ENCODE results near the gene PRDM13. TPM values are rescaled to one million over a fixed set of nuclear protein-coding genes. Genes with fewer than 3 reads are reported as not detected.
"Not testable (repeated sequence)": the region's sequence is repeated elsewhere in the genome, so short reads cannot be mapped to it uniquely, and the experiment has no call there.

Gene PRDM13
- total RNA-seq, 1 experiment from 2014 or later = 2.6 TPM

GRCh38 chr6:99594696-99595095 lies 11.9 kb upstream of the PRDM13 start:
- DNase-seq (ENCODE audit: low read depth); in situ Hi-C loops (cut with HindIII; ENCODE audit: low pct_unique_long_range_greater_than_20kb, low sequenced_read_pairs): not testable (repeated sequence)

GRCh38 chr6:99602520-99603420 lies 3.9 kb upstream of the PRDM13 start:
- no peak for DNase-seq (ENCODE audit: low read depth)
- in situ Hi-C loops (cut with HindIII; ENCODE audit: low pct_unique_long_range_greater_than_20kb, low sequenced_read_pairs) = no loop called here

DNA sequence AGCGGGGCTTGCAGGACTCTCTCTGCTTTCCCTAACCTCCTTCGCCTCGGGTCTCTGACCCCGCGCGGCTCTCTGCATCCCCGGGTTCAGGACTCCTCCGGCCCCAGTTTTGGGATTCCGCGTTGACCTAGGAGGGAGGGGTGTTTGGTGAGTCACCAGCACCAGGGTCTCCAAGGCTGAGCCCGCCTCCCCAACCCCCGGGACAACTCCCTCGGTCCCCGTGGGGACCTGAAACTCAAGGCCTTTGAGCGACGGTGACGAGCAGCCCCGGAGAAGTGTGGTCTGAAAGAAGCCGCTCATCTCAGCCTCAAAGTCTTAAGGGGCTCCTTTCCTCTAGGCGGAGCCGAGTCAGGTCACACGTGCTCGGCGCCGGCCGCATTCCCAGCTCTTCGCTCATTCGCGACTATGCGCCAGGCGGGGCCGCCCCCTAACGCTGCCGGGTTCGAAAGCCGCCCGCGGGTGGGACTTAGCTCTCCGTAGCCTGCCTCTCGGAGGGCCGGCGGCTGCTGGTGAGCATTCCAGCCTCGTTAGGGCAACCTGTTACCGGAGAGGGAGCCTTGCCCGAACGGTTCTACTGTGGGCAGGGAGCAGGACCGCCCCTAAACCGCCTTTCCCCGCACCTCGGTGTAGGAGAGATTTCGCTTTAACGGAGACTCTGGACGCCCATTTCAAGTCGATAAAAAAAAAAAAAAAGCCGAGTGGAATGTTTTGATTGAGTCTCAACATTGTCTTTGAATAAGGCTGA lies 3.0 kb upstream of the PRDM13 start:
- no peak for DNase-seq (ENCODE audit: low read depth)
- in situ Hi-C loops (cut with HindIII; ENCODE audit: low pct_unique_long_range_greater_than_20kb, low sequenced_read_pairs) = no loop called here

DNA sequence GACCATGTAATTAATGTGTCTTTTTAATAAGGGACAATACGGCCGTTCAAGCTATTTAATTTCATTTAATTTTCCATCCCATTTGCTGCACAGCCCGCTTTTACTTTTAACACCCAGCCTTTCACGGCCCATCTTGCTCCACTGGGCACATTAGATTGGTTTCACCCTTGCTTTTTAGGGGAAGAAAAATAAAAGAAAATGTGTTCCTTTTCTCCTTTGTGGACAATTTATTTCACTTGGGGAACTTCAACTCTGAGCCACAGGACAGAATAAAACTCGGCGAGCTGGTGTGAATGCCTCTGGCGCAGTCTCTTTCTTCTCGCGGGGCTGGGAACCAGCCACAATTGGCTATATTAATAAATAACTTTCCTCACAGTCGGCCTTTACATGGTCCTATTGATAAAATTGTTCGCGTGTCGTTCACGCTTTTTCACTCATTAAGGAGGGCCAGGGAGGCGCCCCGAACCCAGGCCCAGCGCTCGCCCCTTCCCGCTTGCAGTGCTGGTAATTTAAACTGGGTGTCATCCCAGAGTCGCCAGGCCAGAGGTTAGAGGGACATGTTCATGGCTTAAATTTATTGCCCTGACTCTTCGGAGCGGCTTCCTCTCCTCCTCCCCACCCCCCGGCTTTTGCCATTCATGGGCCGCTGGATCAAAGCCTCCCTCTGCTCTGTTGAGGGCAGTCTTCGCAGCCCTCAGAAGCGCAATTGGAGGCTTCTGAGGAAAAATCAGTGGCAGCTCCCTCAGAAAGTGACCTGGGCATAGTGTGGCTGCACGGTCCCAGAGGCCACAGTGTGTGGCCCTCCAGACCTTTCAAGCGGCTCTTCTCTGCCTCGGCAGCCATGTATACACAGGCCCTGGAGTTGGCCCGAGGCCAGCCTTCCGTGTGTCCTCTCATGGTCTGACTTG lies 2.2 kb upstream of the PRDM13 start:
- no peak for DNase-seq (ENCODE audit: low read depth)
- in situ Hi-C loops (cut with HindIII; ENCODE audit: low pct_unique_long_range_greater_than_20kb, low sequenced_read_pairs) = no loop called here

- DNase-seq (ENCODE audit: low read depth) = no peak
- in situ Hi-C loops (cut with HindIII; ENCODE audit: low pct_unique_long_range_greater_than_20kb, low sequenced_read_pairs) = no loop called here
Measured at GRCh38 chr6:99605074-99605734, 1.4 kb upstream of the PRDM13 start.

GRCh38 chr6:99605911-99606655 lies 550 bp upstream of the PRDM13 start:
- DNase-seq (ENCODE audit: low read depth) = no peak
- in situ Hi-C loops (cut with HindIII; ENCODE audit: low pct_unique_long_range_greater_than_20kb, low sequenced_read_pairs) = no loop called here

DNA sequence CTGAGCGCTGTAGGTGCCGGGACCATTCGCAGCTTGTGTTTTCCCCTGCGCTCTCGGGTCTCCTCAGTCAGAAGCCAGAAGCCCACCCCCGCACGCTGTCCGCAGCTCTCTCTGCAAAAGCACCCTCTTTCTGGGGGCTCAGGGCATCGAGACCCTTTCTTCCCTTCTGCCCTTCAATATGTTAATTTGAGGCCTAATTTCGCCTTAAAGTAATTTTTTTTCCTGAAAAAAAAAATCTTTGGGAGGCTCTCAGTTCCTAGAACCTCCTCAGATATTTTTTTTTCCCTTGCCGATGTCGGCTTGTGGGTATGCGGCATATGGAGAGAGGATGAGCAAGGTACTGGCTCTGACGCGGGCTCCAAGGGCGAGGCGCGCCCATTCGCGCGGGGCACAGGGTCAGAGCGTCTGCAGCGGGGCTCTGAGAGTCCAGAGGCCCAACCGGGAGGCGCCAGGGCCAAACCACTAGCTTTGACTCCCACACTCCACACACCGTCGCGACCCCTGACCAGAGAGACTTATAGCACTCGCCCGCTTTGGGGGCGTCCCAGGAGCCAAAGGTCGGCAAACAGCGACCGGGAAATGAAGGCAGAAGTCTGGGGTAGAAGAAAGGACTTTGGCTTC lies 893 bp downstream of the PRDM13 start:
- in situ Hi-C loops (cut with HindIII; ENCODE audit: low pct_unique_long_range_greater_than_20kb, low sequenced_read_pairs) = no loop called here
- no peak for DNase-seq (ENCODE audit: low read depth)

- in situ Hi-C loops (cut with HindIII; ENCODE audit: low pct_unique_long_range_greater_than_20kb, low sequenced_read_pairs) = no loop called here
- DNase-seq (ENCODE audit: low read depth) = no peak
Measured at GRCh38 chr6:99608059-99608885, 1.6 kb downstream of the PRDM13 start.

DNA sequence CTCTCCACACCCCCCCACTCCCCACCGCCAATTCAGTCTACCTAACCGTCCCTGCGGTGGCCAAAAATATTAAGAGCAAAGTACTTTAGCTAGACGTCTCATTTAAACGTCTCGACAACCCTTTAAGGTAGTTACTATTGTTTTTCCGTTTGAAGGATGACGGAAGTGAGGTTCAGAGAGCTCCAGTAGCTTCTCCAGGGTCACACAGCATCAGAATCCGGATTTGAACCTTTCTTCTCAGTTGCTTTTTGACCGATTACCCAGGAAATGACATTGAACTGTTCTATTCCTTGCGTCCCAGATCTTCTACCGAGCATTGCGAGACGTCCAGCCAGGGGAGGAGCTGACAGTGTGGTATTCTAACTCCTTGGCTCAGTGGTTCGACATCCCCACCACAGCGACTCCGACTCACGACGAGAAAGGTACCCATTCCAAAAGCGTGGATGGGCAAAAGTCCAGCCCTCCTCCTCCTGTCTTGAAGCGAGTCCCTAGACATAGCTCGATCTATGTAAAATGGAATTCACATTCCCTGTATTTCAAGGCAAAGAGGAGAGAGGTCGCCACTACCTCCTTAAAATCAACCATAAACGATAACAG lies 2.4 kb downstream of the PRDM13 start:
- in situ Hi-C loops (cut with HindIII; ENCODE audit: low pct_unique_long_range_greater_than_20kb, low sequenced_read_pairs) = no loop called here
- no peak for DNase-seq (ENCODE audit: low read depth)

GRCh38 chr6:99609905-99610489 lies 3.4 kb downstream of the PRDM13 start:
- no peak for DNase-seq (ENCODE audit: low read depth)
- in situ Hi-C loops (cut with HindIII; ENCODE audit: low pct_unique_long_range_greater_than_20kb, low sequenced_read_pairs) = no loop called here

- no peak for DNase-seq (ENCODE audit: low read depth)
- in situ Hi-C loops (cut with HindIII; ENCODE audit: low pct_unique_long_range_greater_than_20kb, low sequenced_read_pairs) = no loop called here
Measured at GRCh38 chr6:99611148-99611547, 4.5 kb downstream of the PRDM13 start.

DNA sequence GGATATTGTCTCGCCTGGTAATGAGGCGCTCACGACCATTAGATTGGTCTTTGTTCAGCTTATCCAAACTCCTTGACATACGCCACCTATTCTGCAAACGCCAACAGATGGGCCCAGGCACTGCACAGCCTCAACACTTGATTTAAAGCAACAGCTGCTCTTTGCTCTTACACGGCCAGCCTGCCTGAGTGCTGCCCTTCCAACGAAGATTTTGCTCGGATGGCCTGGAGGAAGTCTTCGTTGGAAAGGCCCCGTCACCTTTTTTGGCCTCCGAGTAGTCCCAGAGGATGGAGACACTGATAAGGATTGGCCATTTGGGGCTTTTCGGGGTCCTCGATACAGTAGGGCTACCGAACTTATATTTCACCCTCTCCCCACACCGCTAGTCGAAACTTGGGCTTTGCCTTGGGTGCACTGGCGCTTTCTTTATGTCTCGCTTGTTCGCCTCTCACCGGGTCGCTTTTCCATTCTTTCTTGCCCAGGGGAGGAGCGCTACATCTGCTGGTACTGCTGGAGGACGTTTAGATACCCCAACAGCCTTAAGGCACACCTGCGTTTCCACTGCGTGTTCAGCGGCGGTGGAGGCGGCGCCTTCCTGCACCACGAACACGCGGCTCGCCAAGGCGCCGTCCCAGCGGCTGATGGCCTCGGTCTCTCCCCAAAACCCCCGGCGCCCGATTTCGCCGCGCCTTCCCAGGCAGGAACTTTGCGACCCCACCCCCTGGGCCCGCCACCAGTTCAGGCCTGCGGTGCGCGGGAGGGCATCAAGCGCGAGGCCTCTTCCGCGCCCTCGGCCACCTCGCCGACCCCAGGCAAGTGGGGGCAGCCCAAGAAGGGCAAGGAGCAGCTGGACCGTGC lies 6.1 kb downstream of the PRDM13 start:
- in situ Hi-C loops (cut with HindIII; ENCODE audit: low pct_unique_long_range_greater_than_20kb, low sequenced_read_pairs) = no loop called here

DNA sequence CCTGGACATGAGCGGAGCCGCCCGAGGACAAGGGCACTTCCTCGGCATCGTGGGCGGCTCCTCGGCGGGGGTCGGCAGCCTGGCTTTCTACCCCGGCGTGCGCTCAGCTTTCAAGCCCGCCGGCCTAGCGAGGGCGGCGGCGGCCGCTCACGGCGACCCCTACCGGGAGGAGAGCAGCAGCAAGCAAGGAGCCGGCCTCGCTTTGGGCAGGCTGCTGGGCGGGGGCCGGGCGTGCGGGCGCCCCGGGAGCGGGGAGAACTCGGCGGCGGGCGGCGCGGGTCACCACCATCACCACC lies 6.7 kb downstream of the PRDM13 start:
- in situ Hi-C loops (cut with HindIII; ENCODE audit: low pct_unique_long_range_greater_than_20kb, low sequenced_read_pairs) = no loop called here

More for the DNA sequence above, 6.1 kb downstream of the PRDM13 start:
- DNase-seq (ENCODE audit: low read depth) = no peak

GRCh38 chr6:99613705-99614429 lies 7.2 kb downstream of the PRDM13 start:
- DNase-seq (ENCODE audit: low read depth) = peak; percentile 50
- in situ Hi-C loops (cut with HindIII; ENCODE audit: low pct_unique_long_range_greater_than_20kb, low sequenced_read_pairs) = no loop called here

More for the DNA sequence above, 6.7 kb downstream of the PRDM13 start:
- peak; percentile 41 for DNase-seq (ENCODE audit: low read depth)
